SK-N-SH (cell line): ENCODE results near the gene TMEM178A. TPM values are rescaled to one million over a fixed set of nuclear protein-coding genes. Genes with fewer than 3 reads are reported as not detected.

Experiments used
- CTCF ChIA-PET: fragments of 300-600, 350-600 bp; formaldehyde crosslinking; extraction: SDS; loops from one replicate; lab custom pipeline; 2021; lab: Yijun Ruan, JAX
- POLR2A ChIA-PET: fragments of 350-600 bp; sonication (Branson Sonifier 250); formaldehyde crosslinking; extraction: SDS; loops from one replicate; lab custom pipeline; 2020; ENCODE audit warnings: antibody characterized with exemption, inconsistent platforms; lab: Yijun Ruan, JAX
- DNase-seq: peaks from one replicate; pipeline ENCODE4 v3.0.0; 2012
- H2AFZ ChIP-seq: fragments of 200-600 bp; sonication (generic); 2 replicates; pipeline ENCODE4 v1.8.1; 2016; ENCODE audit warnings: antibody characterized with exemption, mild to moderate bottlenecking, low read depth
- H3F3A ChIP-seq: fragments of 200-600 bp; sonication (generic); replicated peaks from 2 replicates; pipeline ENCODE3; 2016; ENCODE audit warnings: antibody characterized with exemption, mild to moderate bottlenecking; ENCODE audit not compliant: insufficient read depth
- H3K27ac ChIP-seq, 2 experiments: fragments of 200-500 bp in 1 of 2; fragments of 200-600 bp in 1 of 2; sonication (Bioruptor generic) in 1 of 2; sonication (generic), shearing (Covaris generic) in 1 of 2; 2 replicates each; pipeline versions ENCODE4 v1.5.1 to v1.6.1; 2014 to 2016; ENCODE audit warnings: low read depth in 2 of 2, inconsistent platforms in 1 of 2, low read length in 1 of 2, mild to moderate bottlenecking in 1 of 2, mixed read lengths in 1 of 2
- H3K27me3 ChIP-seq: fragments of 200-600 bp; sonication (generic), shearing (Covaris generic); 2 replicates; pipeline ENCODE4 v1.6.1; 2016; ENCODE audit warnings: mixed run types; ENCODE audit not compliant: insufficient read depth
- H3K36me3 ChIP-seq, 2 experiments: fragments of 200-500 bp in 1 of 2; fragments of 200-600 bp in 1 of 2; sonication (Bioruptor generic) in 1 of 2; sonication (generic) in 1 of 2; replicated peaks in 1 of 2; 2 replicates each; pipeline versions ENCODE3 to v1.5.1; 2014 to 2016; ENCODE audit warnings: low read length in 1 of 2, mild to moderate bottlenecking in 1 of 2; ENCODE audit not compliant: insufficient read depth in 2 of 2, control insufficient read depth in 1 of 2
- H3K4me1 ChIP-seq, 2 experiments: fragments of 200-500 bp in 1 of 2; fragments of 200-600 bp in 1 of 2; sonication (Bioruptor generic) in 1 of 2; sonication (generic), shearing (Covaris generic) in 1 of 2; 2 replicates each; pipeline versions ENCODE4 v1.5.1 to v1.6.1; 2014 to 2016; ENCODE audit warnings: low read depth in 1 of 2, low read length in 1 of 2, mixed run types in 1 of 2; ENCODE audit not compliant: insufficient read depth in 2 of 2, control insufficient read depth in 1 of 2
- H3K4me2 ChIP-seq: fragments of 200-600 bp; sonication (generic), shearing (Covaris generic); 2 replicates; pipeline ENCODE4 v1.6.1; 2017; ENCODE audit warnings: mixed run types
- H3K4me3 ChIP-seq, 2 experiments: fragments of 200-500 bp in 1 of 2; fragments of 200-600 bp in 1 of 2; sonication (Bioruptor generic) in 1 of 2; sonication (generic), shearing (Covaris generic) in 1 of 2; 2 replicates each; pipeline versions ENCODE4 v1.5.1 to v1.8.1; 2014 to 2016; ENCODE audit warnings: low read depth in 2 of 2, inconsistent platforms in 1 of 2, low read length in 1 of 2, mild to moderate bottlenecking in 1 of 2, mixed read lengths in 1 of 2, moderate library complexity in 1 of 2
- H3K79me2 ChIP-seq: fragments of 200-600 bp; sonication (generic); 2 replicates; pipeline ENCODE4 v1.8.1; 2017; ENCODE audit warnings: mild to moderate bottlenecking; ENCODE audit not compliant: insufficient read depth
- H3K9ac ChIP-seq: fragments of 200-600 bp; sonication (generic); 2 replicates; pipeline ENCODE4 v1.6.1; 2017; ENCODE audit warnings: mixed run types
- H3K9me2 ChIP-seq: fragments of 200-600 bp; sonication (generic); 2 replicates; pipeline ENCODE4 v1.6.1; 2017; ENCODE audit warnings: mixed run types
- H3K9me3 ChIP-seq: fragments of 200-600 bp; sonication (generic); 2 replicates; pipeline ENCODE4 v1.6.1; 2017; ENCODE audit warnings: mixed run types, mild to moderate bottlenecking, moderate library complexity
- H4K20me1 ChIP-seq: fragments of 200-600 bp; sonication (generic); 2 replicates; pipeline ENCODE4 v1.6.1; 2017; ENCODE audit warnings: mild to moderate bottlenecking, mixed run types; ENCODE audit not compliant: insufficient read depth
- CHD2 ChIP-seq: fragments of 150-350 bp; IDR thresholded peaks from 2 replicates; pipeline ENCODE4 v1.6.1; 2018; ENCODE audit warnings: low read length; ENCODE audit not compliant: partially characterized antibody
- EP300 ChIP-seq, 2 experiments: IDR thresholded peaks; 2 replicates each; pipeline versions ENCODE4 v1.4.0 to v1.6.1; 2012; ENCODE audit warnings: borderline replicate concordance in 1 of 2, low read depth in 1 of 2, low read length in 1 of 2
- FOXJ3 ChIP-seq: sonication (generic); formaldehyde crosslinking; IDR thresholded peaks from 2 replicates; pipeline ENCODE4 v1.5.1; 2020; ENCODE audit warnings: mild to moderate bottlenecking, missing genetic modification reagents
- GATA2 ChIP-seq: sonication (generic); formaldehyde crosslinking; IDR thresholded peaks from 2 replicates; pipeline ENCODE4 v1.5.0; 2020; ENCODE audit warnings: mild to moderate bottlenecking, missing genetic modification reagents
- JUND ChIP-seq: IDR thresholded peaks from 2 replicates; pipeline ENCODE4 v1.4.0; 2012
- NRF1 ChIP-seq: IDR thresholded peaks from 2 replicates; pipeline ENCODE4 v1.6.1; 2012; ENCODE audit warnings: low read depth, mild to moderate bottlenecking, low read length
- RFX5 ChIP-seq: IDR thresholded peaks from 2 replicates; pipeline ENCODE4 v1.6.1; 2012; ENCODE audit warnings: mild to moderate bottlenecking, improper control_type of control experiment, low read length
- SIN3A ChIP-seq: IDR thresholded peaks from 2 replicates; pipeline ENCODE4 v1.6.1; 2012; ENCODE audit warnings: low read depth, mild to moderate bottlenecking, low read length, moderate library complexity, borderline replicate concordance
- SMC3 ChIP-seq: IDR thresholded peaks from 2 replicates; pipeline ENCODE4 v1.6.1; 2012; ENCODE audit warnings: low read depth, low read length, improper control_type of control experiment
- WGBS: methylation state at CpG from one replicate; pipeline ENCODE4 v1.1.6; 2017; ENCODE audit warnings: low lambda C conversion rate; 5-methylcytosine and 5-hydroxymethylcytosine counted together
- polyA plus RNA-seq, 3 experiments: library from polyadenylated mRNA; depleted of rRNA; stranded (reverse); fragments of >200 nt; gene quantifications; 2 replicates each; pipeline ENCODE4 v1.2.3, GENCODE V29; 2012
- TF ChIP-seq, protein P1 (sequence below): IDR thresholded peaks from 2 replicates; pipeline ENCODE4 v1.4.0; 2012; ENCODE audit warnings: low read depth, borderline replicate concordance
- TF ChIP-seq, protein P2 (sequence below): IDR thresholded peaks from 2 replicates; pipeline ENCODE4 v1.4.0; 2012; ENCODE audit warnings: low read depth
- TF ChIP-seq, protein P3 (sequence below): fragments of 200-600 bp; sonication (generic); IDR thresholded peaks from 2 replicates; pipeline ENCODE4 v1.6.1; 2017; ENCODE audit warnings: antibody characterized with exemption, mild to moderate bottlenecking, moderate library complexity
- TF ChIP-seq, protein P4 (sequence below): IDR thresholded peaks from 2 replicates; pipeline ENCODE4 v1.6.1; 2012; ENCODE audit warnings: mild to moderate bottlenecking, low read depth, low read length, moderate library complexity

Gene TMEM178A
- polyA plus RNA-seq, 1 of the 3 experiments (the other 2 are of a cell fraction), result 0.84 TPM

DNA sequence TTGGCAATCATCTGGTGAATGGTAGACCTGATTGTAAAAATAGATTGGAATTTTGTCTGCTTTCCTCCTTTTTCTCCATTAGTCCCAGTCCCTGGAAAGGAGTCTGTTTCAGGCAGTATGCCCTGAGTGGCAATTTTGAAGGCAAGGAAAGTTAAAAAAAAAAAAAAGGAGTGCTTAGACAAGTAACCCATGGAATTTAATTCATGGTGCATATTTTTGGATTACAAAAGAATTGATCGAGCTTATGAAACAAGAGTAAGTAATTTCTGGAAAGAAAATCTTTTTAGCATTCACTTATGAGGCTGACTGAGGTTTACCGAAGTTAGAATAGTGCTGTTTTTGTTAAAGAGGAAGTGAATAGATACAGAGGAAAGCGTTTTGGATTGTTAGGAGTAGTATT, 29.4 kb upstream of the TMEM178A start (continued):
- TF ChIP-seq, protein P1, sequence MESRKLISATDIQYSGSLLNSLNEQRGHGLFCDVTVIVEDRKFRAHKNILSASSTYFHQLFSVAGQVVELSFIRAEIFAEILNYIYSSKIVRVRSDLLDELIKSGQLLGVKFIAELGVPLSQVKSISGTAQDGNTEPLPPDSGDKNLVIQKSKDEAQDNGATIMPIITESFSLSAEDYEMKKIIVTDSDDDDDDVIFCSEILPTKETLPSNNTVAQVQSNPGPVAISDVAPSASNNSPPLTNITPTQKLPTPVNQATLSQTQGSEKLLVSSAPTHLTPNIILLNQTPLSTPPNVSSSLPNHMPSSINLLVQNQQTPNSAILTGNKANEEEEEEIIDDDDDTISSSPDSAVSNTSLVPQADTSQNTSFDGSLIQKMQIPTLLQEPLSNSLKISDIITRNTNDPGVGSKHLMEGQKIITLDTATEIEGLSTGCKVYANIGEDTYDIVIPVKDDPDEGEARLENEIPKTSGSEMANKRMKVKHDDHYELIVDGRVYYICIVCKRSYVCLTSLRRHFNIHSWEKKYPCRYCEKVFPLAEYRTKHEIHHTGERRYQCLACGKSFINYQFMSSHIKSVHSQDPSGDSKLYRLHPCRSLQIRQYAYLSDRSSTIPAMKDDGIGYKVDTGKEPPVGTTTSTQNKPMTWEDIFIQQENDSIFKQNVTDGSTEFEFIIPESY, result no peak
- TF ChIP-seq, protein P2, sequence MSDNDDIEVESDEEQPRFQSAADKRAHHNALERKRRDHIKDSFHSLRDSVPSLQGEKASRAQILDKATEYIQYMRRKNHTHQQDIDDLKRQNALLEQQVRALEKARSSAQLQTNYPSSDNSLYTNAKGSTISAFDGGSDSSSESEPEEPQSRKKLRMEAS, result no peak
- TF ChIP-seq CHD2 (no peak), JUND (no peak)

DNA sequence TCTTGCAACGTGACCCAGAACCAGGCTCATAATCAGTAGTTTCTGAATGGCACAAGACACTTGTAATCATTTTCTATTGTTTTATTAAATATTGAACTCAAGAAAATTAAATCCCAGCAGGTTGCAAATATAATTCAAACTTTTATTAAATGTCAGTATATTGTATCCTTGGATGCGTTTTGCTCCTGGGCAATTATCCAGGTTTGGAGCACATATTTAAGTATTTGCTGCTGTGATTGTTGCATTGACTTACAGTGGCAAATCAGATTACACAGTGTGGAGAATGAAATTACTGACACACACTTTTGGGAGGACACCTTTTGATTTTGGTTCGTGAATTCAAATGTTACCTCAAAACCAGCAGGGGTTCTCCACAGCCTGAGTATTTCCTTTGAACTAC, 27.1 kb upstream of the TMEM178A start:
- POLR2A ChIA-PET, result no interaction called here

DNA sequence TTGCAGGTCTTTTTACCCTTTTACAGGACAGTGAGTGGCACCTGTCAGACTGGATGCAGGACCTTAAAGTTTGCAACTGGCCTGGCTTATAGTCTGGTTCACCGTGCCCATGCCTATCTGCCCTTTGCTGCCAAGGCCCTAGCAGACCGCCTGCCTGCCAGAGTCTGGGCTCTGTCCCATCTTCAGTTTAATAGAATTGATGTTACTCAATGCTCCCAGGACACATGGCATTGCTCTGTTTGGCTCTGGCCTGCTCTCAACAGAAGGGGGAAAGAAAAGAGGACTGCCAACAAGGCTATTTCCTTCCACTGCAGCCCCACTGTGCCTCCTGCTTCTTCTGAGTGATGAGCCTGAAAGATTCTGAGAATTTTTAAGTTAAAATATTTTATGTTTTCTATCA, 25.6 kb upstream of the TMEM178A start:
- 76% methylated on average over 2 of the region's 2 CpGs for WGBS
- CTCF ChIA-PET, result no interaction called here
- peaks cover 6% of the 10 kb centered on the region for H3F3A ChIP-seq
- TF ChIP-seq SIN3A, result no peak
- TF ChIP-seq SMC3, result no peak
- TF ChIP-seq FOXJ3, result no peak
- TF ChIP-seq NRF1, result no peak
- TF ChIP-seq, protein P3, sequence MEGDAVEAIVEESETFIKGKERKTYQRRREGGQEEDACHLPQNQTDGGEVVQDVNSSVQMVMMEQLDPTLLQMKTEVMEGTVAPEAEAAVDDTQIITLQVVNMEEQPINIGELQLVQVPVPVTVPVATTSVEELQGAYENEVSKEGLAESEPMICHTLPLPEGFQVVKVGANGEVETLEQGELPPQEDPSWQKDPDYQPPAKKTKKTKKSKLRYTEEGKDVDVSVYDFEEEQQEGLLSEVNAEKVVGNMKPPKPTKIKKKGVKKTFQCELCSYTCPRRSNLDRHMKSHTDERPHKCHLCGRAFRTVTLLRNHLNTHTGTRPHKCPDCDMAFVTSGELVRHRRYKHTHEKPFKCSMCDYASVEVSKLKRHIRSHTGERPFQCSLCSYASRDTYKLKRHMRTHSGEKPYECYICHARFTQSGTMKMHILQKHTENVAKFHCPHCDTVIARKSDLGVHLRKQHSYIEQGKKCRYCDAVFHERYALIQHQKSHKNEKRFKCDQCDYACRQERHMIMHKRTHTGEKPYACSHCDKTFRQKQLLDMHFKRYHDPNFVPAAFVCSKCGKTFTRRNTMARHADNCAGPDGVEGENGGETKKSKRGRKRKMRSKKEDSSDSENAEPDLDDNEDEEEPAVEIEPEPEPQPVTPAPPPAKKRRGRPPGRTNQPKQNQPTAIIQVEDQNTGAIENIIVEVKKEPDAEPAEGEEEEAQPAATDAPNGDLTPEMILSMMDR, result no peak
- no peak for TF ChIP-seq EP300 (IDR thresholded peaks at IDR 0.05; ENCODE audit: borderline replicate concordance in 1 of 2, low read depth in 1 of 2, low read length in 1 of 2)
- no peak for TF ChIP-seq RFX5
- TF ChIP-seq, protein P4, sequence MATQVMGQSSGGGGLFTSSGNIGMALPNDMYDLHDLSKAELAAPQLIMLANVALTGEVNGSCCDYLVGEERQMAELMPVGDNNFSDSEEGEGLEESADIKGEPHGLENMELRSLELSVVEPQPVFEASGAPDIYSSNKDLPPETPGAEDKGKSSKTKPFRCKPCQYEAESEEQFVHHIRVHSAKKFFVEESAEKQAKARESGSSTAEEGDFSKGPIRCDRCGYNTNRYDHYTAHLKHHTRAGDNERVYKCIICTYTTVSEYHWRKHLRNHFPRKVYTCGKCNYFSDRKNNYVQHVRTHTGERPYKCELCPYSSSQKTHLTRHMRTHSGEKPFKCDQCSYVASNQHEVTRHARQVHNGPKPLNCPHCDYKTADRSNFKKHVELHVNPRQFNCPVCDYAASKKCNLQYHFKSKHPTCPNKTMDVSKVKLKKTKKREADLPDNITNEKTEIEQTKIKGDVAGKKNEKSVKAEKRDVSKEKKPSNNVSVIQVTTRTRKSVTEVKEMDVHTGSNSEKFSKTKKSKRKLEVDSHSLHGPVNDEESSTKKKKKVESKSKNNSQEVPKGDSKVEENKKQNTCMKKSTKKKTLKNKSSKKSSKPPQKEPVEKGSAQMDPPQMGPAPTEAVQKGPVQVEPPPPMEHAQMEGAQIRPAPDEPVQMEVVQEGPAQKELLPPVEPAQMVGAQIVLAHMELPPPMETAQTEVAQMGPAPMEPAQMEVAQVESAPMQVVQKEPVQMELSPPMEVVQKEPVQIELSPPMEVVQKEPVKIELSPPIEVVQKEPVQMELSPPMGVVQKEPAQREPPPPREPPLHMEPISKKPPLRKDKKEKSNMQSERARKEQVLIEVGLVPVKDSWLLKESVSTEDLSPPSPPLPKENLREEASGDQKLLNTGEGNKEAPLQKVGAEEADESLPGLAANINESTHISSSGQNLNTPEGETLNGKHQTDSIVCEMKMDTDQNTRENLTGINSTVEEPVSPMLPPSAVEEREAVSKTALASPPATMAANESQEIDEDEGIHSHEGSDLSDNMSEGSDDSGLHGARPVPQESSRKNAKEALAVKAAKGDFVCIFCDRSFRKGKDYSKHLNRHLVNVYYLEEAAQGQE, result no peak
- TF ChIP-seq, protein P2, result no peak
- no peak for TF ChIP-seq GATA2 (CRISPR knock-in tag)

More for the DNA sequence above, 27.1 kb upstream of the TMEM178A start:
- no peaks in the 10 kb centered on the region for H4K20me1 ChIP-seq
- H2AFZ ChIP-seq, result no peak overlapping the region
- CTCF ChIA-PET, result no interaction called here
- no peak overlapping the region for H3K4me3 ChIP-seq
- peaks cover 6% of the 10 kb centered on the region for H3F3A ChIP-seq
- no peaks in the 10 kb centered on the region; a peak in 3 of 4 replicates for H3K4me1 ChIP-seq
- no peaks in the 10 kb centered on the region for H3K9me3 ChIP-seq
- H3K36me3 ChIP-seq, result no peaks in the 10 kb centered on the region
- no peak overlapping the region for H3K4me2 ChIP-seq
- H3K9me2 ChIP-seq, result no peaks in the 10 kb centered on the region
- TF ChIP-seq, protein P1, result no peak
- no peaks in the 10 kb centered on the region for H3K79me2 ChIP-seq
- WGBS, result 76% methylated on average over 3 of the region's 3 CpGs
- H3K9ac ChIP-seq, result no peak overlapping the region
- no peak for DNase-seq
- H3K27ac ChIP-seq, result no peak overlapping the region
- H3K27me3 ChIP-seq, result no peaks in the 10 kb centered on the region

More for the DNA sequence above, 25.6 kb upstream of the TMEM178A start:
- Histone ChIP-seq H3K79me2 (no peaks in the 10 kb centered on the region), H3K9ac (no peak overlapping the region), H3K9me2 (no peaks in the 10 kb centered on the region), H3K36me3 (no peaks in the 10 kb centered on the region), H3K27ac (no peak overlapping the region), H3K4me3 (no peak overlapping the region), H3K4me2 (no peak overlapping the region), H3K9me3 (no peaks in the 10 kb centered on the region), H4K20me1 (no peaks in the 10 kb centered on the region), H2AFZ (no peak overlapping the region), H3K4me1 (no peaks in the 10 kb centered on the region; a peak in 3 of 4 replicates), H3K27me3 (no peaks in the 10 kb centered on the region)
- POLR2A ChIA-PET, result interaction anchor here (0.6 kb wide), 1 partner anchor 66 kb away, joined by 3 read pairs; no protein-coding TSS in a partner anchor
- DNase-seq, result no peak
